ENCODE measurements around the gene ATP13A1. TPM values are rescaled to one million over a fixed set of nuclear protein-coding genes. Genes with fewer than 3 reads are reported as not detected.

The ATP13A1 gene
- total RNA-seq, 1 donor from 2014 or later = 104 TPM

DNA sequence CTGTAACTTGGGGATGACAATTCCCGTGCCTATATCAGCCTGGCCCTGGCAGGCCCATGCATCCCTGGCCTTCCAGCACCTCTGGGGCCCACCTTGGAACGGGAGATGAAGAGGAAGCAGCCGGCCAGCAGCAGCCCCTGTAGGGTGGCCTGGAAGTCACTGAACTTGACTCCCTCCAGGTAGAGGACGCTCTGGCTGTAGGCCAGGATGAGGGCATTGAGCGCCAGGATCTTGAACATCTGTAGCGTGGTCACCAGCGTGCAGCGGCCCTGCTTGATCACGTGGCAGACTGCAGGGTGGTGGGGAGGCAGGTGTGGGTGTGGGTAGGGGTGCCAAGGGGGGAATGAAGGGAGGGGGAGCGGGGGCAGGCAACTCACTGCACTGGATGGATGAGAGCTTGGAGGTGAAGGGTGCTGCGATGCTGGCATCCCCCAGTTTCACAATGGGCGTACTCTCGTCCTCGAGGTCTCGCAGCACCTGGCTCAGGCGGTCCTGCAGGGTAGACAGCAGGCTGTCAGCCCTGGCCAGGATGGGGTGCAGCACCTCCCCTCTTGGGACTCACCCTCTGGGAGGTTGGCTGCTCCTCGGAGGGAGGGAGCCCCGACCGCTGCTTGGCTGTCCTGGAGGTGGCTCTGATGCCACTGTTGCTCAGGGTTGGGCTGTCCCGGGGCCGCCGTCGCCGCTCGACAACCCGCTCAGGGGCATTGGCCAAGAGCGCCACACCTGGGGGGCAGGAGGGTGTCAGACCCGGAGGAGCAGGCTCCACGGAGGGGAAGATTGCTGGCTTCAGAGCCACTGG lies 16.2 kb downstream of the ATP13A1 start:
- H3K36me3 Mint-ChIP-seq (ENCODE audit: low read depth) = peaks cover 31% of the 10 kb centered on the region
- intact Hi-C loops (cut with micrococcal nuclease) = no loop called here
- H3K4me3 Mint-ChIP-seq = no peak overlapping the region
- peaks cover 4% of the 10 kb centered on the region for H3K4me1 Mint-ChIP-seq (ENCODE audit: low read depth)
- no peaks in the 10 kb centered on the region for H3K27me3 Mint-ChIP-seq (ENCODE audit: insufficient read depth)
- H3K27ac Mint-ChIP-seq = no peak overlapping the region
- DNase-seq (ENCODE audit: low spot score) = no peak
- H3K9me3 Mint-ChIP-seq = no peaks in the 10 kb centered on the region

DNA sequence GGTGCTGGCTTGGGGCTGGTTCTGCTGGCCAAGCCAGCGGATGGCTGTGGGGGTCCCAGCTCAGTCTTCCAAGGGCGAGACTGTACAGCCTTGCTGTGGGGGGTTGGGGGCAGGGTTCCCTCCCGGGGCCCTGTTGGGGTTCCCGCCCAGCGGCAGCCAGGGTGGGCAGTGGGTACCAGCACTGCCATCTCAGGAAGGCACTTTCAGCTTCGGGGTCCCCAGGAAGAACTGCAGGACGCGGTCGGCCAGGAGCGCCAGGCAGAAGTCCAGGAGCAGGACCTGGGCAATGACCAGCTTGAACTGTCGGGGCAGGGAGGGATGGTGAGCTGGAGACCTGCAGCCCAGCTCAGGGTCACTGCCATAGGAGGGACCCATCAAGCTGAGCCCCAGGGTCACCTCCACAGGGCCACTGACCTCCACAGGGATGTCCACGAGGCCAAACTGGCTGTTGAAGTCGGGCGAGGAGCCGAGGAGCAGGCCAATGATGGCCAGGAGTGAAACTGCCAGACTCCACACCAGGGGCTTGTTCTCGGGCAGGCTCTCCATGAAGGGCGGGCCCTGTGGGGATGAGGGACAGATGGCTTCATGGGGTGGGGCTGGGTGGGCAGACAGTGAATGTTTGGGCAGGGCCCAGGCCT lies 18.1 kb downstream of the ATP13A1 start:
- intact Hi-C loops (cut with micrococcal nuclease) = no loop called here
- Mint-ChIP-seq H3K36me3 (ENCODE audit: low read depth) (peaks cover 25% of the 10 kb centered on the region), H3K27ac (no peak overlapping the region), H3K27me3 (ENCODE audit: insufficient read depth) (no peaks in the 10 kb centered on the region), H3K9me3 (no peaks in the 10 kb centered on the region), H3K4me3 (no peak overlapping the region), H3K4me1 (ENCODE audit: low read depth) (peaks cover 12% of the 10 kb centered on the region)
- no peak for DNase-seq (ENCODE audit: low spot score)

- intact Hi-C loops (cut with micrococcal nuclease) = no loop called here
- Mint-ChIP-seq H3K4me1 (ENCODE audit: low read depth) (peaks cover 18% of the 10 kb centered on the region), H3K4me3 (peak overlapping the region; percentile 95), H3K27ac (peak overlapping the region; percentile 93), H3K9me3 (no peaks in the 10 kb centered on the region), H3K27me3 (ENCODE audit: insufficient read depth) (no peaks in the 10 kb centered on the region), H3K36me3 (ENCODE audit: low read depth) (peaks cover 20% of the 10 kb centered on the region)
- no peak for DNase-seq (ENCODE audit: low spot score)
Observed at GRCh38 chr19:19644054-19644388, 19.5 kb downstream of the ATP13A1 start.

DNA sequence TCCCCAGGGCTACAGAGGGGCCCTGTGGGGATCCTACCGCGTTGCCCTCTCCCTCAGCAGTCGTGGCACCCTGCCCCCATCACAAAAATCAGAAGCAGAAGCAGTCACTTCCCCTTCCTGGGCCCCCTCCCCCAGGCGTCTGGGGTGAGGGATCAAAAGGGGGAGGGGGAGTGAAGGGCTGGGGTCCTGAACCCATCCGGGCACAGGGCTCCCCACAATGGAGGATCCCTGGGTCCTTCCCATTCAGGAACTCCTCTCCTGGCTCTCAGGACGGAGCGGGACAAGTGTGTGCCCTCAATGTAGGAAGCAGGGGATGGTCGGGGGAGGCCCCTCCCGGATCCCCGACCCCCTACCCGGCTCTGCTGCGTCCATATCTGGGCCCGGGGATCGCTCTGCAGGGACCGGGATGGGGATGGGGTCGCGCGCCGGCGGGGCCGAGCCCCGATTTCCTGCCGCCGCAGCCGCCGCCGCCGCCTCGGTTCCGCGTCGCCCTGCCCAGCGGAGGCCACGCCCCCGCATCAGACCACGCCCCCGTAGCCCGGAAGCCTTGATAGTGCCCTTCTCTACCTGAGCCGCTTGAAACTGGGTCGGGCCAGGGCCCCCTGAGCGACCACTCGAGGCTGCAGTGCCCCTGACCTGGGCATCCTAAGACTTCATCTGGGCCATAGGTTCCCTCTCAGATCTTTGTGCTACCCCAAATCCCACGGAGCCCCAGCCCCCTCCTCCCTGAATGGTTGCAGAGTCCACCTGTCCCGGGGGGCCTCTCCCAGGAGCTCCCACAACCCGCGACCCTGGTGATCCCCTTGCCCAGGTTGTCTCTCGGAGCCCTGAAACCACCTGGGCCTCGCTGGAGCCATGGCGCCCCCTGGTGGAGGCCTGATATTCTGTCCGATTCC lies 20.1 kb downstream of the ATP13A1 start, which contains the start of gene GMIP:
Gene GMIP, minus strand, starts transcription at position 500 of the 896 bp plus-strand sequence. Its CDS starts 128 bp downstream, at position 372.
- intact Hi-C loops (cut with micrococcal nuclease) = loop anchor here (1.0 to 2.0 kb wide), 9 partner anchors 20 to 316 kb away; partner anchors contain the start of genes ATP13A1 and PBX4
- peak within 1 kb of the TSS; percentile 95 for H3K4me3 Mint-ChIP-seq
- H3K36me3 Mint-ChIP-seq (ENCODE audit: low read depth) = peaks cover 22% of the 10 kb centered on the region
- H3K27me3 Mint-ChIP-seq (ENCODE audit: insufficient read depth) = no peaks in the 10 kb centered on the region
- H3K4me1 Mint-ChIP-seq (ENCODE audit: low read depth) = peaks cover 18% of the 10 kb centered on the region
- H3K9me3 Mint-ChIP-seq = no peaks in the 10 kb centered on the region
- peak; percentile 82 for DNase-seq (ENCODE audit: low spot score)
- peak within 1 kb of the TSS; percentile 93 for H3K27ac Mint-ChIP-seq

- H3K27ac Mint-ChIP-seq = peak overlapping the region; percentile 93
- peak overlapping the region; percentile 95 for H3K4me3 Mint-ChIP-seq
- peak; percentile 32 for DNase-seq (ENCODE audit: low spot score)
- H3K9me3 Mint-ChIP-seq = no peaks in the 10 kb centered on the region
- peaks cover 22% of the 10 kb centered on the region for H3K36me3 Mint-ChIP-seq (ENCODE audit: low read depth)
- H3K4me1 Mint-ChIP-seq (ENCODE audit: low read depth) = peaks cover 18% of the 10 kb centered on the region
- H3K27me3 Mint-ChIP-seq (ENCODE audit: insufficient read depth) = no peaks in the 10 kb centered on the region
- intact Hi-C loops (cut with micrococcal nuclease) = loop anchor here (1.0 to 2.0 kb wide), 11 partner anchors 15 to 317 kb away; partner anchors contain the start of genes ATP13A1, NDUFA13 and PBX4
Observed at GRCh38 chr19:19642506-19643157, 20.8 kb downstream of the ATP13A1 start.

- no peak for DNase-seq (ENCODE audit: low spot score)
- peaks cover 35% of the 10 kb centered on the region for H3K36me3 Mint-ChIP-seq (ENCODE audit: low read depth)
Observed at GRCh38 chr19:19637523-19638251, 25.8 kb downstream of the ATP13A1 start.

DNA sequence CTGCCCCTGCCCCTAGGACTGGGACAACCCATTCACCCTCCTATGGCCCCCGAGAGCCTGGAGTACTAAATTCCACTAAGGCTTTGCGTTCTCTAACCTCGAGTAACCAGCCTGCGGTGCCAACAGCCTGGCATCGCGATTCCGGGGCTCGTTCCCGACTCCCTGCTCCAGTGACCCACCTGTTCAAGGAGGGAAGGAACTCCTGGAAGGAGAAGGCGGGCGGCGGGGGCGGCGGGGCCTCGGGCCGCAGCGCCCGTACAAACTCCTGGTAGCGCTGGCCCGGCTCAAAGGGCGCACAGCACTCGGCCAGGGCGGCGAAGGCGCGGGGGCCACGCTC lies 26.3 kb downstream of the ATP13A1 start:
- H3K9me3 Mint-ChIP-seq = no peaks in the 10 kb centered on the region
- H3K4me3 Mint-ChIP-seq = no peak overlapping the region
- no peak overlapping the region for H3K27ac Mint-ChIP-seq
- peaks cover 32% of the 10 kb centered on the region for H3K36me3 Mint-ChIP-seq (ENCODE audit: low read depth)
- no peak for DNase-seq (ENCODE audit: low spot score)
- peaks cover 31% of the 10 kb centered on the region for H3K4me1 Mint-ChIP-seq (ENCODE audit: low read depth)
- intact Hi-C loops (cut with micrococcal nuclease) = no loop called here
- no peaks in the 10 kb centered on the region for H3K27me3 Mint-ChIP-seq (ENCODE audit: insufficient read depth)

More at GRCh38 chr19:19637523-19638251, 25.8 kb downstream of the ATP13A1 start:
- Mint-ChIP-seq H3K4me3 (no peak overlapping the region), H3K27ac (no peak overlapping the region), H3K9me3 (no peaks in the 10 kb centered on the region), H3K4me1 (ENCODE audit: low read depth) (peaks cover 35% of the 10 kb centered on the region), H3K27me3 (ENCODE audit: insufficient read depth) (no peaks in the 10 kb centered on the region)
- intact Hi-C loops (cut with micrococcal nuclease) = no loop called here

- Mint-ChIP-seq H3K27ac (no peak overlapping the region), H3K4me1 (ENCODE audit: low read depth) (peaks cover 26% of the 10 kb centered on the region), H3K9me3 (no peaks in the 10 kb centered on the region), H3K4me3 (no peak overlapping the region), H3K36me3 (ENCODE audit: low read depth) (peaks cover 29% of the 10 kb centered on the region), H3K27me3 (ENCODE audit: insufficient read depth) (no peaks in the 10 kb centered on the region)
- no peak for DNase-seq (ENCODE audit: low spot score)
- intact Hi-C loops (cut with micrococcal nuclease) = no loop called here
Observed at GRCh38 chr19:19636573-19637185, 26.8 kb downstream of the ATP13A1 start.

DNA sequence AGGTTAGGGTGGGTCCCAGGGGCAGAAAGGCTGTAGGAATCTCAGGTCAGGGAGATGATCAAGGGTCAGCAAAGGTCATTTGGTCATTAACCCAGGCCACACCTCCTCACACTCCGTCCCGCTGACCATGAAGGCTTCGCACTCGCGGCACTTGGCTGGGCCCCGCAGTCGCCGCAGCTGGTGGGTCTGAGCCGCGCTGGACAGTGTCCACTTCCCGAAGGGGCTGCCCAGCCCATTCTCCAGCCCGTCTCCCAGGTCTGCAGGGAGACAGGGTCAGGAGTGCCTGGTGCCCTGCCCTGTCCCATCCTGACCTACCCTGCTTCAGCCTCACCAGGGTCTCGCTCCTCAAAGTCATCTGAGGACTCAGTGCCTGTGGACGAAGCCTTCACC lies 28.2 kb downstream of the ATP13A1 start:
- DNase-seq (ENCODE audit: low spot score) = no peak
- Mint-ChIP-seq H3K9me3 (no peaks in the 10 kb centered on the region), H3K36me3 (ENCODE audit: low read depth) (peaks cover 35% of the 10 kb centered on the region), H3K27me3 (ENCODE audit: insufficient read depth) (no peaks in the 10 kb centered on the region), H3K4me3 (no peak overlapping the region), H3K4me1 (ENCODE audit: low read depth) (peaks cover 23% of the 10 kb centered on the region), H3K27ac (no peak overlapping the region)
- intact Hi-C loops (cut with micrococcal nuclease) = no loop called here

GRCh38 chr19:19634516-19635312 lies 28.8 kb downstream of the ATP13A1 start:
- DNase-seq (ENCODE audit: low spot score) = no peak
- H3K9me3 Mint-ChIP-seq = no peaks in the 10 kb centered on the region
- H3K36me3 Mint-ChIP-seq (ENCODE audit: low read depth) = peaks cover 36% of the 10 kb centered on the region
- intact Hi-C loops (cut with micrococcal nuclease) = no loop called here
- H3K27me3 Mint-ChIP-seq (ENCODE audit: insufficient read depth) = no peaks in the 10 kb centered on the region
- H3K27ac Mint-ChIP-seq = peak overlapping the region; percentile 34
- peaks cover 18% of the 10 kb centered on the region for H3K4me1 Mint-ChIP-seq (ENCODE audit: low read depth)
- no peak overlapping the region for H3K4me3 Mint-ChIP-seq

All from activated T-helper 1 cell treated with anti-CD3 and anti-CD28 coated beads, Interleukin-12 subunit alpha, Interleukin-12 subunit beta, Interleukin-2, Interleukin-4 antibody, amounts not matched to agents 30 ng/mL and 10 ng/mL and 1 ng/mL, durations not matched to agents 14 hours and 24 hours and 36 hours (primary cell).